ENCODE results near the gene NUDT12.

Gene NUDT12

DNA sequence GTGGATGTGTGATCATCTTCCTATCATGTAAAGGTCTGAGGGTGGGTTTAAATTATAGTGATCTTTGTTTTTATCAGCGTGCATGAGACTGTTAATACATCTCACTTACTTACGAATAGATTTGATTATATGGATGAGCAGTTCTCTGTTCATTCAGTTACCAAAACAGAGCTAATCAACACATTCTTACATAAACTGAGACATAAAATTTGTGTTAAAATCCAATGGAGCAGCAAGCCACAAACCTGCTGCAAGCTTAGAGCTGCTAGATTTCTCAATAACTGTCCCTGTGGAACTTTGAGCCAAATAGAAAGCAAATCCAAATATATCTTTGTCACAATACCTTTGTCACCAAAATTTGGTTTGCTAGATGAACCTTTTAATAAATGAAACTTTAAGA, 50.1 kb downstream of the NUDT12 start:
- H3K4me3 ChIP-seq (ENCODE audit: low read depth, low read length), result no peak overlapping the region
- no peaks in the 10 kb centered on the region for H3K27me3 ChIP-seq (ENCODE audit: insufficient read depth, low read length)
- no peak overlapping the region for H3K27ac ChIP-seq (ENCODE audit: low read depth, low read length)
- H3K79me2 ChIP-seq (ENCODE audit: control insufficient read depth, insufficient read depth, low read length, unreplicated experiment), result no peaks in the 10 kb centered on the region
- no peak overlapping the region for H2AFZ ChIP-seq (ENCODE audit: low read length, unreplicated experiment)
- peaks cover 22% of the 10 kb centered on the region for H3K4me1 ChIP-seq (ENCODE audit: control insufficient read depth, insufficient read depth, low read length, unreplicated experiment)
- H3K36me3 ChIP-seq (ENCODE audit: insufficient read depth, low read length), result no peaks in the 10 kb centered on the region

DNA sequence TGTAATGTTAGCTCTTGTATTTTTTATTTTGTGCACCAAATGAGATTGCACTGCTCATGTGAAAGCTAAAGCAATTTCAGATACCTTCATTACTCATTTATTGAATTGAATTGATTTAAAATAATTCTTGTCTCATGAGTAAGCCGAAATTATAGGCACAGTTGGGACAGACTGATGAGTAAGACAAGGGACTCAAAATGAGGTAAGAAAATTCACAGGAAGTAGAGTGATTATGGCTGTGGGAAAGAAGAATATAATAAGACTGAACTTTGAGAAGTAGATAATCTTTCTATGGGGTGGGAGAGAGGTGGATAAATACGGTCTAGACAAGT, 51.1 kb downstream of the NUDT12 start:
- H3K36me3 ChIP-seq (ENCODE audit: insufficient read depth, low read length), result no peaks in the 10 kb centered on the region
- H3K27ac ChIP-seq (ENCODE audit: low read depth, low read length), result peak overlapping the region; percentile 77
- peak overlapping the region; percentile 33; the same call in 1 of the 2 replicates for H3K4me3 ChIP-seq (ENCODE audit: low read depth, low read length)
- H3K79me2 ChIP-seq (ENCODE audit: control insufficient read depth, insufficient read depth, low read length, unreplicated experiment), result no peaks in the 10 kb centered on the region
- H3K4me1 ChIP-seq (ENCODE audit: control insufficient read depth, insufficient read depth, low read length, unreplicated experiment), result peaks cover 22% of the 10 kb centered on the region
- no peaks in the 10 kb centered on the region for H3K27me3 ChIP-seq (ENCODE audit: insufficient read depth, low read length)
- H2AFZ ChIP-seq (ENCODE audit: low read length, unreplicated experiment), result no peak overlapping the region

DNA sequence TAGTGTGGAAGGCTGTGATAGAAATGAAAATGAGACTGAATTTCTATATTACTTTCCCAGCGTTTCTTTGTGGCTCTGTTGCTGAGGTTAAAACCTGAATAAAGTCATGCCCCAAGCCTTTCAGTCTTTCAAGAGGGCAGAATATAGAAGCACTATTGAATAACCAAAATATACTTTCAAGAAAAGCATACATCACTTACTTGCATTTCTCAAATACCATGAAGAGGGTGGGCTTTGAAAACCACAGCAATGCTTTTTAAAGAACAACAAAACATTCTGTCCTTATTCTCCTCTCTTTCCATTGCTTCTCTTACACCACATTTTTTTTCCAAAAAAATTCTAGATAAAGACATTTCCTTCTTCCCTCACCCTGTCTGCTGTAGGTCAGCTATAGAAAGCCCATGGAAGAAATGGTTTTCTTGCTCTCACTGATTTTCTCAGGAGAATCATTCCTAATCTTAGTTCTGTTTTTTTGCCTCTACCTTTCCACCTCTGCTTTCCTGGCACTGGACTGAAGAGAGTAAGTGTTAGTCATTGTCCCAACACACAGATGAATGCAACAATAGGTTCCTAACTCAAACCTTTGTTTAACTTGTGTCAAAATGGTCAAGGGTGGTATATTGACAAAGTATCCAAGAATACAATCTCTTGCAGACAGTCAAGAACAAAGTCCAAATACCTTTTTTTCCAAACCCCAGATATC, 51.6 kb downstream of the NUDT12 start:
- peaks cover 22% of the 10 kb centered on the region for H3K4me1 ChIP-seq (ENCODE audit: control insufficient read depth, insufficient read depth, low read length, unreplicated experiment)
- peak overlapping the region; percentile 33; the same call in 1 of the 2 replicates for H3K4me3 ChIP-seq (ENCODE audit: low read depth, low read length)
- H3K27ac ChIP-seq (ENCODE audit: low read depth, low read length), result peak overlapping the region; percentile 77
- no peaks in the 10 kb centered on the region for H3K27me3 ChIP-seq (ENCODE audit: insufficient read depth, low read length)
- no peaks in the 10 kb centered on the region for H3K36me3 ChIP-seq (ENCODE audit: insufficient read depth, low read length)
- no peaks in the 10 kb centered on the region for H3K79me2 ChIP-seq (ENCODE audit: control insufficient read depth, insufficient read depth, low read length, unreplicated experiment)
- peak overlapping the region; percentile 34 for H2AFZ ChIP-seq (ENCODE audit: low read length, unreplicated experiment)

DNA sequence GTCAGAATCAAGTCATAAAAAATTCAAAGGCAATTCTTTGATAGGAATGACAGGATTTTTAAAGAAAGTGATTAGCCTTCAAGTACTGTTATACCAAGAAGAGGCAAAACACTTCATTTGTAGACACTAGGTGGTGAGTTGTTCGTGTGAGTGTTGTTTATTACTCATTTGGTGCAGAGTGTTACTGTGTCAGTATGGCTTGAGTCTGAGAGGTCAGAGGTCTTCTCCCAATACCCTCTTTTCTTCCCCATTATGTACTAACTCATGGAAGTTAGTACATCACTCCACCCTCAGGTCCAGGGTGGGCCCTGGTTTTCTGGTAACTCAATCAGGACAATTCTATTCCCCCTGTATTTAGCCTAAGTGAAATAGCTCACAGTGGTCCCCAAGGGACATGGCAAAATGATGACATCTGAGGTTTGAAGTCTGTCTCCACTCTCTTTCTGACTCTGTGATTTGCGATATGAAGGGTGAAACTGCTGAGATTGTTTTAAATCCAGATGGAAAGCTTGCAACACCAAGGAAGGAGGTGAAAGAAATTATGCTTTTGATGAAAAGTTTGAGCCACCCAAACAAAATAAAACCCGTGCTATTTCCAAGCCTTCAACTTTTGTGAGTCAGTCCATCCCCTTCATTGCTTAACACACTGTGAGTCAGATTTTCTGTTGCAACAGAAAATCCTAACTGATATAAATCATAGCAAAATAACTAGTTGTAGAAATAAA, 56.8 kb downstream of the NUDT12 start:
- no peaks in the 10 kb centered on the region for H3K27me3 ChIP-seq (ENCODE audit: insufficient read depth, low read length)
- H3K4me3 ChIP-seq (ENCODE audit: low read depth, low read length), result peak overlapping the region; percentile 43; the same call in 1 of the 2 replicates
- H2AFZ ChIP-seq (ENCODE audit: low read length, unreplicated experiment), result peak overlapping the region; percentile 64
- H3K36me3 ChIP-seq (ENCODE audit: insufficient read depth, low read length), result no peaks in the 10 kb centered on the region
- peak overlapping the region; percentile 94 for H3K27ac ChIP-seq (ENCODE audit: low read depth, low read length)
- H3K79me2 ChIP-seq (ENCODE audit: control insufficient read depth, insufficient read depth, low read length, unreplicated experiment), result no peaks in the 10 kb centered on the region
- peaks cover 33% of the 10 kb centered on the region for H3K4me1 ChIP-seq (ENCODE audit: control insufficient read depth, insufficient read depth, low read length, unreplicated experiment)

DNA sequence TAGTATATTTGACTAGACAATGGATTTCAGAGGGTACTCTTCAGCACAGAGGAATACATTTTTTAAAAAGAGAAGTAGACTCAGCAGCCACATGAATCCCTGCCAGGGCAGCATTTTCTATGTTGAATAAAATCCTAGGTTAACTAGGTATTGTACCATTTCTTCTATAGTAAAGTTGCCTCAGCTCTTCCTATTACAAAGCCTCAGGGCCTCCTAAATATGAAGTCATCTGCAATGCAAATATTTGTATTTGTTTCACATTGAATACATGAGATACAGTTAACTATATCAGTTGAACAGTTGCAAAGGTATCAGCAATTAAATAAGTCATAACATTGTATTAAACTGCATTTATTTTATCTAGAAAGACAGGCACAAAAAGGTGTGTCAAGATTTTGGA, 59.5 kb downstream of the NUDT12 start:
- Histone ChIP-seq H3K36me3 (ENCODE audit: insufficient read depth, low read length) (no peaks in the 10 kb centered on the region), H2AFZ (ENCODE audit: low read length, unreplicated experiment) (peak overlapping the region; percentile 52), H3K27ac (ENCODE audit: low read depth, low read length) (no peak overlapping the region), H3K79me2 (ENCODE audit: control insufficient read depth, insufficient read depth, low read length, unreplicated experiment) (no peaks in the 10 kb centered on the region), H3K4me3 (ENCODE audit: low read depth, low read length) (no peak overlapping the region), H3K27me3 (ENCODE audit: insufficient read depth, low read length) (no peaks in the 10 kb centered on the region), H3K4me1 (ENCODE audit: control insufficient read depth, insufficient read depth, low read length, unreplicated experiment) (peaks cover 35% of the 10 kb centered on the region)

DNA sequence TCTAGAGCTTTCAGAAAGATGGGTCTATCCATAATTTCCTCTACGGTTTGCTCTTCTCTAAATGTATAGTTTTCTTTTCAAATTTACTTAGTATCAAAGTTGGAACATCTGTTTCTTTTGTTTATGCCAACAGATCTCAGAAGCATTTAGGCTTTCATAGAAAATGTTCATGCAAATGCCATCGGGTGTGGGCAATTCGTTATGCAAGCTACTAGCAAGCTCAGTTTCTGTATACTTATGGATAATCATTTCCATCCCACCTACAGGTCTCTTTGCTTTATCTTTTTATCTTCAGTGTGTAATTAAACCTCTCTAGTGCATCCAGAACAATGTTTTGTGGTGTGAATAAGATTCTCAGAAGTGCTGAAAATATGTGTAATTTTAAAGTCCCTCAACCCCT, 59.9 kb downstream of the NUDT12 start:
- H3K79me2 ChIP-seq (ENCODE audit: control insufficient read depth, insufficient read depth, low read length, unreplicated experiment), result no peaks in the 10 kb centered on the region
- H3K4me1 ChIP-seq (ENCODE audit: control insufficient read depth, insufficient read depth, low read length, unreplicated experiment), result peaks cover 35% of the 10 kb centered on the region
- no peak overlapping the region for H3K27ac ChIP-seq (ENCODE audit: low read depth, low read length)
- no peaks in the 10 kb centered on the region for H3K36me3 ChIP-seq (ENCODE audit: insufficient read depth, low read length)
- no peak overlapping the region for H3K4me3 ChIP-seq (ENCODE audit: low read depth, low read length)
- no peaks in the 10 kb centered on the region for H3K27me3 ChIP-seq (ENCODE audit: insufficient read depth, low read length)
- H2AFZ ChIP-seq (ENCODE audit: low read length, unreplicated experiment), result no peak overlapping the region

All from ACC112 (cell line).